ENCODE measurements around the gene PAK4. TPM values are rescaled to one million over a fixed set of nuclear protein-coding genes. Genes with fewer than 3 reads are reported as not detected.

The PAK4 gene
- total RNA-seq, 1 experiment from 2014 or later = 16.2 TPM

DNA sequence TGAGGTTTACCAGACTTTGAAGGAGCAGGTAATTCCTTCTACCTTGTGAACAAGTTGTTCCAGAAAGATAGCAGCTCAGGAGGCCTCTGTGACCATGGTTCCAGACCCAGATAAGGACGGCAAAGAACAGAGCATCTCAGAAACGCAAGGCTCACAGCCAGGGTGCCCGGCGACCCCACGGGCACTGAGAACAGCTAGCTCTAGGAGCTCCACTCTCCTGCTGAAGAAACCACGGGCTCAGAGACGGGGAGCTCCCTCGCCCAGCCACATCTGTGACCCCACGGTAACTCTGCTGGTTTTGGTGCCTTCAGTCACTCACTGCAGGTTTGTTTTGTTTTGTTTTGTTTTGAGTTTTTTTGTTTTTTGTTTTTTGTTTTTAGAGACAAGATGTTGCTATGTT, 55.2 kb downstream of the PAK4 start:
- no peak for DNase-seq (ENCODE audit: low spot score)

- DNase-seq (ENCODE audit: low spot score) = no peak
These were observed 56.1 kb downstream of the PAK4 start for GRCh38 chr19:39181500-39182173.

DNA sequence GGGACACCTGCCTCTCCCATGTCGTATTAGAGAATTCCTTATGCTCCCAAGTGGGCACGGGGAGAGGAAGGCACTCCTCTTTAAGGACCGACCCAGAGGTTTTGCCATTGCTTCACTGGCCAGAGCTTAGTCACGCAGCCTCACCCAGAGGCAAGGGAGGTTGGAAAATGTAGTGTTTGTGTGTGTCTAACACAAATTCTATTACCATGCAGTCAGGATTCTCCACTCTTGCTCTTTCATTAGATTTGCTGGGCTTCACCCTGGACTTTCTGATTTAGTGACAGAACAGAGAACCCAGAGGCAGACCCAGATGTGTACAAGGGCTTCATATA, 56.6 kb downstream of the PAK4 start:
- no peak for DNase-seq (ENCODE audit: low spot score)

- no peak for DNase-seq (ENCODE audit: low spot score)
These were observed 57.5 kb downstream of the PAK4 start for GRCh38 chr19:39183104-39183503.

DNA sequence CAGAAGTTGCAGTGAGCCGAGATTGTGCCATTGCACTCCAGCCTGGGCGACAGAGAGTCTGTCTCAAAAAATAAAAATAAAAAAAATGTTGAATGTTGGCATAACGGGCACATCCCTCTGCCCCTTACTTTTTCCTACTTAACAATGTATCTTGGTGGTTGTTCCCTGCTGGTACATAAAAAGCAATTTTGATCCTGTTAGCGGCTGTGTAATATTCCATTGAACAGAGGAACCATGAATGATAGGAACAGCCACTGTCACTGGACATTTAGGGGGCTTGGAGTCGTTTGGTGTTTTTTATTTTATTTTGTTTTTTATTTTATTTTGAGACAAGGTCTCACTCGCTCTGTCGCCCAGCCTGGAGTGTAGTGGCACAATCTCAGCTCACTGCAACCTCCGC, 60.8 kb downstream of the PAK4 start:
- DNase-seq (ENCODE audit: low spot score) = no peak

DNA sequence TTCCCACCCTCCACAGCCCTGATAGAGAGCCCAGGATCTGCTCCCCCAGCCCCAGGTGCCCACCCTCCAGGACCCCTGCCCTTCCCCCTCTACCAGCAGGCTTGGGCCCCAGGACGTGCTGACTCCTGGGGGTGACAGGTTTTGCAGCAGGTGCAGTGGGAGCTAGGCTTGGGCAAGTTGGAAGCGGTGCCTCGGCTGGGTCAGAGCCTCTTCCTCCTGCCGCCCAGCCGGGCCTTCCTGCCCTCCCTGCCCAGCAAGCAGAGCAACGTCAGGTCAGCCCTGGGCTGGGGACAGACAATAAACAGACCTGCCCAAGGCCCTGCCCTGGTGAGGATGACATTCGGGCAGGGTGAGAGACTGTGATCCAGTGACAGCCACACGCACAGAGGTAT, 62.0 kb downstream of the PAK4 start:
- DNase-seq (ENCODE audit: low spot score) = no peak

- no peak for DNase-seq (ENCODE audit: low spot score)
These were observed 63.4 kb downstream of the PAK4 start for GRCh38 chr19:39188960-39189359.

DNA sequence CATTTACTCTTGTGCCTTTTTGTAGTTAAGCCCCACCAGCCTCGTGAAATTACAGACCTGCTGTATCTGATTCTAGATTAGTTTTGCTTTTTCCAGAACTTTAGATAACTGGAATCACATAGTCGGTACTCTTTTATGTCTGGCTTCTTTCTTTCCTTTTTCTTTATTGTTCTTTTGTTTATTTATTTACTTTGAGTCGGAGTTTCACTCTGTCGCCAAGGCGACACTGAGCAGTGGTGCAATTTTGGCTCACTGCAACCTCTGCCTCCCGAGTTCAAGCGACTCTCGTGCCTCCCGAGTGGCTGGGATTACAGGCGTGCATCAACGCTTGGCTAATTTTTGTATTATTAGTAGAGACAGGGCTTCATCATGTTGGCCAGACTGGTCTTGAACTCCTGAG, 65.2 kb downstream of the PAK4 start:
- DNase-seq (ENCODE audit: low spot score) = no peak

DNA sequence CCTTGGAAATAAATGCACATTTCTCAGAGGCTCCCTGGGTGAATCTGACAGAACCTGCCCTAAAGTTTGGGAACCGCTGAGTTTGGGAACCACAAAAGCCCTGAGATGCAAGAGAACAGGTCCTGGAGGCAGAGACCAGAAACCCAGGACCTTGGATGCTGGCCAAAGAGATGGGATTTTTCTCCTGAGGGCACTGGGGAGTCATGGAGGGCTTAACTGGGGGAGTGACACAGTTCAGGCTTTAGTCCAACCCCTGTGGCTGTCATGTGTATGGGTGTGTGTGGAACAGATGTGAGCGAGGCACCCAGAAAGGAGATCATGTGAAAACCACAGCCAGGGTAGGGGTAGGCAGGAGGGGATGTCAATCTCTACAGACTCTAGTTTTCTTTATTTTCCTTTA, 67.3 kb downstream of the PAK4 start:
- DNase-seq (ENCODE audit: low spot score) = no peak

GRCh38 chr19:39193803-39194202, 68.2 kb downstream of the PAK4 start:
- DNase-seq (ENCODE audit: low spot score) = no peak

DNA sequence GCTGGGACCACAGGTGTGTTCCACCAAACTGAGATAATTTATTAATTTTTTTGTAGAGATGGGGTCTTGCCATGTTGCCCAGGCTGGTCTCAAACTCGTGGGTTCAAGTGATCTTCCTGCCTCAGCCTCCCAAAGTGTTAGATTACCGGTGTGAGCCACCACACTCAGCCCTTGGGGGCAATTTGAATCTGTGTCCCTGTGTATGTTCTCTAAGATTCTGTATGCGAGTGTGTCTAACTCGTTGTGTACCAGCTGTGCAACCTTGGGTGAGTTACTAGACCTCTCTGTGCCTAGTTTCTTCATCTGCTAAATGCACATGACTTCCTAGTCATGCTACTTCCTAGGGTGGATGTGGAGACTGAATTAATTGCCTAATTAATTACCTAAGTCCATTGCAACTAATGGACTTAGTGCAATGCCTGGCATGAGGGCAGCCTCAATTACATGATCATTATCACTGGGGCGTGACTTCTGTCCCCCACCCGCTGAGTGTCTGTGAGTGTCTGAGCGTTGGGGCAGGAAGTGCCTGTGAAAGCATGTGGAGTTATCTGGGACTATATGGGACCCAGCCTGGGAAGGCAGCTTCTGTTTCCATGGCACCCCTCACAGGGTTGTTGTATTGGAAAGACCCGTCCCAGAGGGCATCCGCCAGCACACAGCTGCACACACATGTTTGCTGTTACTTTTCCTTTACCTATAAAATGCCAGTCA, 69.4 kb downstream of the PAK4 start:
- DNase-seq (ENCODE audit: low spot score) = no peak

- DNase-seq (ENCODE audit: low spot score) = no peak
These were observed 70.2 kb downstream of the PAK4 start for GRCh38 chr19:39195755-39196154.

DNA sequence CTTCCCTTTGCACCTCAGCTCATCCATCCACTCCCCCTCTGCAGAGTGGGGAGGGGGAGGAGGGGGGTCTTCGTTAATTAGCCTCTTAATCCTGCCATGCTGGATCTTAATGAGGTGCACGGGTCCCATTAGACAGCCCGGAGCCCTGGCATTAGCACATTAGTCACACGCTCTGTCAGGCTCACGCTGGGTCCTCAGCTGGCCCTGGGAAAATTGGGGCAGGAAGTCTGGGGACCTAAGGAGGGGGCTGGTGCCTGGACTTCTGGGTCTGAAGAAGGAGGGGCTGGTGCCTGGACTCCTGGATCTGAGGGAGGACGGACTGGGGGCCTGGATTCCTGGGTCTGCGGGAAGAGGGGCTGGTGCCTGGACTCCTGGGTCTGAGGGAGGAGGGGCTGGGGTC, 70.7 kb downstream of the PAK4 start:
- no peak for DNase-seq (ENCODE audit: low spot score)

- no peak for DNase-seq (ENCODE audit: low spot score)
These were observed 71.4 kb downstream of the PAK4 start, which contains the start of gene NCCRP1 for GRCh38 chr19:39196860-39197562. TSS of gene NCCRP1 (plus strand) at chr19:39196964. CDS start at chr19:39196983, 19 bp downstream.

DNA sequence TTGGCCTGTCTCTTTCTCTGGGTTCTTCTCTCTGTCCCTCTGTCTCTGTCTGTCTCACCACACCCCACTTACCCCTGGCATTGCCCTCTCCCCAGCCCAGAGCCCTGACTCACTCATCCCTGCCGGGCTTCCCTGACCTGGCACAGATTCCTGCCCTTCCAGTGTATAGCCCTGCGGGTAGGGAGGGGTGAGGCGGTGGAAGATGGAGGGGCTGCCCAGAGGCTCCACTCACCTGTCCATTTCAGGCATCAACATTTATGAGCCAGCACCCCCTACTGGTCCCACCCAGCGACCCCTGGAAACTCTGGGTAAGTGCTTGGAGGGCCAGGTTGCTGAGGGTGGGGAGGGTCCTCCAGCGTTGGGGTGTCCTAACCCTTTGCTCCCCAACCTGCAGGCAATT, 72.2 kb downstream of the PAK4 start:
- DNase-seq (ENCODE audit: low spot score) = no peak

DNA sequence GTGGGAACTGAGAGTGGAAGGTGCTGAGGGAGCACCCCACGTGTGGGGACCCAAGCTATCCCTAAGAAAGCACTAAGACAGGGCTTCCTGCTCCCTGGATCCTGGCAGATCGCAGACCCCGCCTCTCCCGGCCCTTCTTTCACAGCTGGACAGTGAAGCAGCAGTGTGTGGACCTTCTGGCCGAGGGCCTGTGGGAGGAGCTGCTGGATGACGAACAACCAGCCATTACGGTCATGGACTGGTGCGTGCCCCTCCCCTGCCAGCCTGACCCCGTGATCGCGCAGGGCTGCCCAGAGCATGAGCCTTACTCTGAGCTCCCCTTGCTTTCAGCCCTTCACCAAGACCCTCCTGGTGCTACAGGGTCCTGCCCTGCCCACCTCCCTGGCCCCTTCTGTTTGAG, 73.4 kb downstream of the PAK4 start:
- DNase-seq (ENCODE audit: low spot score) = no peak

GRCh38 chr19:39200066-39200802, 74.6 kb downstream of the PAK4 start:
- DNase-seq (ENCODE audit: low spot score) = no peak

DNA sequence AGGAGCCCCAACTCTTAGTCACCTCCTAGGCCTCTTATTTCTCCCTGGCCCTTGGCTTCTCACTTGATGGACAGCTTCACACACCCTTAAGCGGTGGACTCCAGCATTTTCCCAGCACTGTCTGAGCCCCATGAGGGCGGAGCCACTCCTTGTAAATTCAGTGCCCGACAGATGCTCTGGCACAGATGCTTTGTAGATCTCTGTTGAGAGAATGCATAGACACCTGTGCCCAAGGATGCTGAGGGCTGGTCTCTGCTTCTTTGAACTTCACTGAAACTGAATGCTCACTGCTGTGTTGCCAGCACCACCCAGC, 75.2 kb downstream of the PAK4 start:
- DNase-seq (ENCODE audit: low spot score) = no peak

- no peak for DNase-seq (ENCODE audit: low spot score)
These were observed 77.4 kb downstream of the PAK4 start for GRCh38 chr19:39202998-39203355.

DNA sequence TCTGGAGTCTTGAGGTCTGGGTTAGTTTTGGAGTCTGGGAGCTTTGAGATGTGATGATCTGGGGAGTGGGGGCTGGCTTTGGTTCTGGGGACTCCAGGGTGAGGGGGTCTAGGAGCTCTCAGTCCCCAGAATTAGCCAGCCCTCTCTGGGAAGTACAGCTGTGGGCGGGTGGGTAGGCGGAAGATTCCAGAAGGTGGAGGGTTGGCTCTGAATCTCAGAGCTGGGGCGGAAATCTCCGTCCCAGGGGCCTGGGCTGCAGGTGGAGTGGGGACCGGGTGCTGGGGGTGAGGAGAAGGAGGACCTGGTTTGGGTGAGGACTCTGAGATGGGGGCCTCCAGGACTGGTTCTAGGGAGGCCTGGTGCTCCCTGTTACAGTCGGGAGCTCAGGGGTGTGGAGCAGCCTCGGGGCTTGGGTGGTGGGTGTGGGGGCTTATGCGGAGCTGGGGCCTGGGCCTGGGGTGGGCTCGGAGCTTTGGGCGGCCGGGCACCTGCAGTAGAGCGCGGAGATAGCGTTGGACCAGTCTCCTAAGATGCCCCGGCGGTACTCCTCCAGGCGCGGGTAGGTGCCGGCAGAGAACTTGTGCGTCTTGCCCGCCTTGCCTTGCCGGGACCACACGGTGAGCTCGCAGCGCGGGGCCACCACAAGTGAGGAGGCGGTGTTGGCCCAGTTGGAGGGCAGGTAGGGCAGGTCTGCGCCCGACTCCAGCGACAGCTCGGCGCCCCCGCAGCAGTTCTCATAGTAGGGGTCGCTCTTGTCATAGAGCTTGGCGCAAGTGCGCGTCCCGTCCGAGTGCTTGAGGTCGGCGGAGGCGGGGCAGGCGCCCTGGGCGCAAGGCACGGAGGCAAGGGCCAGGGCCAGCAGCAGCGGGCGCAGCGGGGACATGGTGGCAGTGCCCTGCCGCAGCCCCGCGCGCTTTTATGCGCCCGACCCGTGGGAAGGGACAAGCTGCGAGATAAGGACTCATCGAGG, 78.1 kb downstream of the PAK4 start, which contains the start of gene SYCN:
Gene SYCN (minus strand): TSS at position 892 of the 970 bp plus-strand sequence. CDS start 9 bp downstream, at position 883.
- no peak for DNase-seq (ENCODE audit: low spot score)

GRCh38 chr19:39205449-39205764, 79.8 kb downstream of the PAK4 start:
- no peak for DNase-seq (ENCODE audit: low spot score)

DNA sequence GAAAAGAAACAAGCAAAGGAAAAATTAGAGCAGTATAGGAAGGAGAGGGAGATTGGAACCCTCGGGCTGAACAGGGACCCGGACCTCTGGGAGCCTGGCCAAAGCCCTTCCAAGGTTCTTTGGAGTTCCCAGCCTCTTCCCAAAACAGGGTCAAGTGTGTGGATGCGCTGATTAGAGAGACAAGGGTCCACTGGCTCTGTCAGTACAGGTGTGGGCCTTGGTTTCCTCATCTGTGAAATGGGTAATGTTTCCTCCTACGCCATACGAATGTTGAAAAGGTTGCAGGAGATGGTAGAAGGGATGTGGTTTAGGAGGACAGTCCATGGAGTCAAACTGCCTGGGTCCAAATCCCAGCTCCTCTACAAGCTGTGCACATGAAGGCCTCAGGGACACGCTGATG, 80.5 kb downstream of the PAK4 start:
- no peak for DNase-seq (ENCODE audit: low spot score)

Data from A172 (cell line).